Uterus (tissue), 2 donors: ENCODE data around the gene CHST12.

Experiments used
- CTCF ChIP-seq, 4 experiments: fragments of 200-600 bp in 2 of 4; fragments of 450-650 bp in 2 of 4; sonication (generic) in 2 of 4; IDR thresholded peaks; one replicate each; pipeline ENCODE4 v1.5.1; 2016 to 2019; ENCODE audit warnings: antibody characterized with exemption in 4 of 4, mild to moderate bottlenecking in 2 of 4, moderate library complexity in 1 of 4
- POLR2A ChIP-seq, 2 donors: fragments of 450-650 bp; IDR thresholded peaks; one replicate each; pipeline ENCODE4 v1.6.1; 2016; ENCODE audit warnings: antibody characterized with exemption in 2 of 2, mild to moderate bottlenecking in 1 of 2, moderate library complexity in 1 of 2

GRCh38 chr7:2482725-2483451, 79.5 kb downstream of the CHST12 start:
- TF ChIP-seq CTCF (IDR thresholded peaks at IDR 0.05) (no peak), POLR2A (IDR thresholded peaks at IDR 0.05) (no peak)
